Vagina (tissue), 2 donors: Measurements from ENCODE around the gene CNGA4.

Source experiments
- CTCF ChIP-seq, 3 experiments: fragments of 450-650 bp in 2 of 3; fragments of 200-600 bp in 1 of 3; sonication (generic) in 1 of 3; IDR thresholded peaks; one replicate each; pipeline ENCODE4 v1.5.1; 2017 to 2019; ENCODE audit warnings: antibody characterized with exemption in 3 of 3, mild to moderate bottlenecking in 2 of 3, moderate library complexity in 2 of 3
- POLR2A ChIP-seq, 2 donors: fragments of 450-650 bp; IDR thresholded peaks; one replicate each; pipeline ENCODE4 v1.6.1; 2017; ENCODE audit warnings: antibody characterized with exemption in 2 of 2, mild to moderate bottlenecking in 2 of 2, moderate library complexity in 2 of 2
- POLR2AphosphoS5 ChIP-seq, 2 donors: sonication (generic); formaldehyde crosslinking; IDR thresholded peaks; one replicate each; pipeline ENCODE4 v1.9.0; 2017; ENCODE audit warnings: antibody characterized with exemption in 2 of 2, mild to moderate bottlenecking in 2 of 2, low read depth in 1 of 2; ENCODE audit not compliant: insufficient read depth in 1 of 2

DNA sequence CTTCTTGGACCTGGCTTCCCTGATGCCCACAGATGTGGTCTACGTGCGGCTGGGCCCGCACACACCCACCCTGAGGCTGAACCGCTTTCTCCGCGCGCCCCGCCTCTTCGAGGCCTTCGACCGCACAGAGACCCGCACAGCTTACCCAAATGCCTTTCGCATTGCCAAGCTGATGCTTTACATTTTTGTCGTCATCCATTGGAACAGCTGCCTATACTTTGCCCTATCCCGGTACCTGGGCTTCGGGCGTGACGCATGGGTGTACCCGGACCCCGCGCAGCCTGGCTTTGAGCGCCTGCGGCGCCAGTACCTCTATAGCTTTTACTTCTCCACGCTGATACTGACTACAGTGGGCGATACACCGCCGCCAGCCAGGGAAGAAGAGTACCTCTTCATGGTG, 1.2 kb downstream of the CNGA4 start:
- no peak for TF ChIP-seq POLR2AphosphoS5 (IDR thresholded peaks at IDR 0.05; ENCODE audit: insufficient read depth in 1 of 2, low read depth in 1 of 2)
- TF ChIP-seq CTCF (IDR thresholded peaks at IDR 0.05) = no peak
- no peak for TF ChIP-seq POLR2A (IDR thresholded peaks at IDR 0.05)
